Kidney (tissue), 14 donors: Measurements from ENCODE around the gene FAS. TPM values are rescaled to one million over a fixed set of nuclear protein-coding genes. Genes with fewer than 3 reads are reported as not detected.

Experiments used
- DNase-seq, 5 donors: peaks; one replicate each; pipeline ENCODE4 v3.0.0-alpha.2; 2013 to 2020
- FAIRE-seq: peaks from 2 replicates; lab custom pipeline; 2012; peaks lifted over from hg19 to GRCh38; lab: Jason Lieb, UNC
- H3K27ac ChIP-seq, 2 donors: one replicate each; pipeline ENCODE4 v1.7.0; 2013; ENCODE audit warnings: low read depth in 2 of 2, low read length in 2 of 2, inconsistent platforms in 1 of 2
- H3K27me3 ChIP-seq: one replicate; pipeline ENCODE4 v1.7.1; 2013; ENCODE audit warnings: low read length, inconsistent platforms; ENCODE audit not compliant: control insufficient read depth, insufficient read depth
- H3K36me3 ChIP-seq, 3 donors: one replicate each; pipeline versions ENCODE4 v1.7.0 to v1.7.1; 2013; ENCODE audit warnings: low read length in 3 of 3, control low read depth in 1 of 3, inconsistent platforms in 1 of 3; ENCODE audit not compliant: insufficient read depth in 3 of 3, control insufficient read depth in 2 of 3
- H3K4me1 ChIP-seq, 3 donors: one replicate each; pipeline versions ENCODE4 v1.7.0 to v1.7.1; 2013; ENCODE audit warnings: low read length in 3 of 3, inconsistent platforms in 1 of 3, low read depth in 1 of 3; ENCODE audit not compliant: control insufficient read depth in 2 of 3, insufficient read depth in 2 of 3
- H3K4me3 ChIP-seq, 3 donors: one replicate each; pipeline versions ENCODE4 v1.7.0 to v1.8.1; 2013; ENCODE audit warnings: low read length in 3 of 3, control low read depth in 1 of 3, inconsistent platforms in 1 of 3
- H3K9ac ChIP-seq, 3 donors: one replicate each; pipeline versions ENCODE4 v1.7.0 to v1.7.1; 2013; ENCODE audit warnings: low read length in 3 of 3, control low read depth in 1 of 3, inconsistent platforms in 1 of 3
- H3K9me3 ChIP-seq, 3 donors: one replicate each; pipeline versions ENCODE4 v1.7.0 to v1.7.1; 2013; ENCODE audit warnings: low read length in 3 of 3, control low read depth in 1 of 3, inconsistent platforms in 1 of 3; ENCODE audit not compliant: control insufficient read depth in 2 of 3, insufficient read depth in 1 of 3
- intact Hi-C: fragments of 100-400 bp; cut with DNase I; formaldehyde crosslinking; loops from one replicate; pipeline ENCODE4 v1.11.1; 2022
- polyA plus RNA-seq: library from polyadenylated mRNA; stranded (reverse); fragments of 350-450 nt; fragmentation: Illumina TruSeq; extraction: RNeasy Lipid Tissue Mini Kit (QIAGEN cat#74804); gene quantifications from one replicate; pipeline ENCODE4 v1.2.3, GENCODE V29; 2014; ENCODE audit warnings: low read depth, low replicate concordance; ENCODE audit not compliant: insufficient read depth
- total RNA-seq: library from RNA; stranded (reverse); fragmentation: NEBNext Ultra II Directional; extraction: Animal tissue kit (Norgen Biotek cat#: 25700); gene quantifications from one replicate; pipeline ENCODE4 v1.2.1, GENCODE V29; 2021
- TF ChIP-seq, protein P1 (sequence below): IDR thresholded peaks from 3 replicates; pipeline ENCODE4 v1.5.1; 2012; ENCODE audit warnings: mild to moderate bottlenecking, moderate library complexity, borderline replicate concordance; ENCODE audit not compliant: insufficient read depth; ENCODE audit errors: extremely low read depth
- donor health status: control.
- donor health status: control.
- donor health status: control.
- donor health status: control.
- donor health status: control.
- donor health status: DM: yes; HTN: yes; CAD: no.
- donor health status: Normal renal cell carcinoma (clear cell type).

FAS gene
- total and polyA plus RNA-seq, 2 donors from 2014 or later: 6.5 to 45.2 TPM

DNA sequence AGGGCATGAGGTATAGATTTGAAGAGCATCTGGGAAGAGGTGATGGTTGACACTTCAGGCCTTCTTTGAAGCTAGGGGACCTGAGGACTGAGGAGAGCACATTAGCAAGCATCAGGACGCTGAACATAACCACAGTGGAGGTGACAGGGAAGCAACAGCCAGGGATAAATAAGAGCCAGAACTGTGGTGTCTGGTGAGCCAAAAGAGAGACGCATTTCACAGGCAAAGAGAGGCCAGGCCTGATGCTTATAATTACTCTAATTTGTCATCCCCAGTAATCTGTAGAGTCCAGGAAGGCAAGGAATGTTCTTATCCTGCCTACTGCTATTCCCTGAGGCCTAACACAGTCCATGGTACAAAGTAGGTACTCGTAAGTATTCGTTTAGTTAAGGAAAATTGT is 10.4 kb upstream of the FAS start:
- H3K36me3 ChIP-seq: no peaks in the 10 kb centered on the region
- DNase-seq: no peak
- H3K4me3 ChIP-seq: no peak overlapping the region
- H3K27ac ChIP-seq: peak overlapping the region; percentile 52 to 68
- peaks cover 0 to 15% (median 10%) of the 10 kb centered on the region in 3 donors for H3K4me1 ChIP-seq
- no peak for FAIRE-seq
- no peaks in the 10 kb centered on the region for H3K27me3 ChIP-seq
- intact Hi-C loops: no loop called here
- H3K9ac ChIP-seq: no peak overlapping the region
- H3K9me3 ChIP-seq: no peaks in the 10 kb centered on the region
- TF ChIP-seq, protein P1, sequence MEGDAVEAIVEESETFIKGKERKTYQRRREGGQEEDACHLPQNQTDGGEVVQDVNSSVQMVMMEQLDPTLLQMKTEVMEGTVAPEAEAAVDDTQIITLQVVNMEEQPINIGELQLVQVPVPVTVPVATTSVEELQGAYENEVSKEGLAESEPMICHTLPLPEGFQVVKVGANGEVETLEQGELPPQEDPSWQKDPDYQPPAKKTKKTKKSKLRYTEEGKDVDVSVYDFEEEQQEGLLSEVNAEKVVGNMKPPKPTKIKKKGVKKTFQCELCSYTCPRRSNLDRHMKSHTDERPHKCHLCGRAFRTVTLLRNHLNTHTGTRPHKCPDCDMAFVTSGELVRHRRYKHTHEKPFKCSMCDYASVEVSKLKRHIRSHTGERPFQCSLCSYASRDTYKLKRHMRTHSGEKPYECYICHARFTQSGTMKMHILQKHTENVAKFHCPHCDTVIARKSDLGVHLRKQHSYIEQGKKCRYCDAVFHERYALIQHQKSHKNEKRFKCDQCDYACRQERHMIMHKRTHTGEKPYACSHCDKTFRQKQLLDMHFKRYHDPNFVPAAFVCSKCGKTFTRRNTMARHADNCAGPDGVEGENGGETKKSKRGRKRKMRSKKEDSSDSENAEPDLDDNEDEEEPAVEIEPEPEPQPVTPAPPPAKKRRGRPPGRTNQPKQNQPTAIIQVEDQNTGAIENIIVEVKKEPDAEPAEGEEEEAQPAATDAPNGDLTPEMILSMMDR: no peak

DNA sequence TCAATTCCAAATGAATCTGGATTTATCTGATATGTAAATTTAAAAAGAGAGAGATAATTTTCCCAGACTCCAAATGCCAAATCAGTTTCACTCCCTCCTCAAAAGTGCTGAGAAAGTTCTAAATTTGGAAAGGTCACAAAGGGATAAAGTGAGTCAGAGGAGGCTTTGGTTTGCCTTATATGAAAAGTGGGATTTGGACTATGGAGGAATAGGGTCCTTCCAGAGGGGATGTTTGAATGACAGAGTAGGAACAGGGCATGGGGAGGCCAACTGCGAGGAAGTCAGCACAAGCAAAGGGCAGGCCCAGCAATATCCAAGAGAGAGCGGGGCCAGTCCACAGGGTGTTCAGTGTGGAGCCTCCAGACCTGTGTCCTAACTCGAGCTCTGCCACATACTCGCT is 9.8 kb upstream of the FAS start:
- Histone ChIP-seq H3K4me3 (no peak overlapping the region), H3K9me3 (no peaks in the 10 kb centered on the region), H3K27me3 (no peaks in the 10 kb centered on the region), H3K4me1 (peaks cover 0 to 15% (median 6%) of the 10 kb centered on the region in 3 donors), H3K36me3 (no peaks in the 10 kb centered on the region), H3K9ac (no peak overlapping the region), H3K27ac (peak overlapping the region in 1 of 2 donors; percentile 68)
- TF ChIP-seq, protein P1: no peak
- no peak for DNase-seq
- FAIRE-seq: no peak
- intact Hi-C loops: no loop called here

DNA sequence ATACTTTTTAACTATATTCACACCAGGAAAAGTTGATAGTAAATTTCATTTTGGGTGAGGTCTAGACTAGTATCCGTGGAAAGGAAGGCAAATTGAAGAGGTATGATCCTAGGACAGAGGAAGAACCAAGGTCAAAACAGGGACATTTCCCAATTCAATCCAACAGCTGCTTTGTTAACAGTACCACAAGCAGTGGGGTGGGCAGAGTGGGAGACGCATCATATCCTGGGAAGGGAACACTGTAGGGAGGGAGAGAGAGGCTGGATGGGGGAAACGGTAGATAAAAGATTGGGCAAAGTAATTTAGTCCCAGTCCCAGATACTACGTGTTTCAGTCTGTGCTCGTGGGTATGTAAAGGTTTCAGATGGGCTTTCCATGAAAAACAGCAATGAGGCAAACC is 9.2 kb upstream of the FAS start:
- H3K9me3 ChIP-seq: no peaks in the 10 kb centered on the region
- TF ChIP-seq, protein P1: no peak
- no peak overlapping the region for H3K4me3 ChIP-seq
- no peaks in the 10 kb centered on the region for H3K36me3 ChIP-seq
- H3K4me1 ChIP-seq: peaks cover 0 to 15% (median 6%) of the 10 kb centered on the region in 3 donors
- H3K9ac ChIP-seq: no peak overlapping the region
- no peak for DNase-seq
- H3K27me3 ChIP-seq: no peaks in the 10 kb centered on the region
- intact Hi-C loops: no loop called here
- FAIRE-seq: no peak
- peak overlapping the region in 1 of 2 donors; percentile 68 for H3K27ac ChIP-seq

DNA sequence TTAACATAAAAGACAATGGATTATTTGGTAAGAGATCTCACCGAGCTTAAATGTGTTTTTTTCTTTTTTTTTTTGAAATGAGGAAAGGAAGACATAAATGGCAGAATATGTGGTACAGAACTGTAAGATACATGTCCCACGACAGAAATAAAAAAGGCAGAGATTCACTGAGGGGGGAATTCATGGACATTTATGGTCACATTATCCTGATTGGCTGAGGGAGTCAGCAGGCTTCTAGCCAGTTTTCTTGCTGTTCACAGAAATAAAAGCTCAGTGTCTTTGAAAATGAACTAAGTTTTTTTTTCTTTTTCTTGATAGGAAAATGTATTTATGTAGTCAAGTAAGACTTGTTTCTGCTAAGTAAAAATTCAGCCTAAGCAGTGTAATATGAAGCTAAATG is 8.2 kb upstream of the FAS start:
- Histone ChIP-seq H3K4me1 (peaks cover 0 to 15% (median 6%) of the 10 kb centered on the region in 3 donors), H3K9ac (no peak overlapping the region), H3K27me3 (no peaks in the 10 kb centered on the region), H3K36me3 (no peaks in the 10 kb centered on the region), H3K4me3 (no peak overlapping the region), H3K27ac (no peak overlapping the region), H3K9me3 (no peaks in the 10 kb centered on the region)
- FAIRE-seq (no peak), DNase-seq (no peak)
- TF ChIP-seq, protein P1: no peak
- intact Hi-C loops: no loop called here
